Endothelial cell of umbilical vein (primary cell): ENCODE results near the gene ATXN3L. TPM values are rescaled to one million over a fixed set of nuclear protein-coding genes. Genes with fewer than 3 reads are reported as not detected.

ENCODE experiments used
- BruUV-seq: library from RNA; stranded (reverse); fragments of 400-500 nt; replicated peaks from 2 replicates; lab custom pipeline; 2021; lab: Mats Ljungman, UMichigan
- CTCF ChIA-PET: fragments of 300-600, 350-600 bp; sonication (Branson Sonifier 250); formaldehyde crosslinking; loops from one replicate; lab custom pipeline; 2021; ENCODE audit warnings: antibody characterized with exemption, inconsistent platforms; lab: Charles Lee
- POLR2A ChIA-PET: fragments of 300-600, 350-600 bp; sonication (Branson Sonifier 250); formaldehyde crosslinking; loops from one replicate; lab custom pipeline; 2021; ENCODE audit warnings: antibody characterized with exemption, inconsistent platforms; lab: Charles Lee
- DNase-seq: peaks from one replicate; pipeline ENCODE4 v3.0.0-alpha.2; 2011; ENCODE audit warnings: low read depth, low spot score
- FAIRE-seq: peaks from 2 replicates; lab custom pipeline; 2011; peaks lifted over from hg19 to GRCh38; lab: Jason Lieb, UNC
- H2AFZ ChIP-seq: 2 replicates; pipeline ENCODE4 v1.6.0; 2012; ENCODE audit warnings: low read depth, low read length, control low read depth, inconsistent platforms
- H3K27ac ChIP-seq: 2 replicates; pipeline ENCODE4 v1.5.1; 2011; ENCODE audit warnings: low read depth, mild to moderate bottlenecking, control low read depth, low read length, moderate library complexity; ENCODE audit not compliant: insufficient read depth
- H3K27me3 ChIP-seq, 2 experiments: 2 replicates each; pipeline versions ENCODE4 v1.6.0 to v1.6.1; 2011; ENCODE audit warnings: low read length in 2 of 2, mixed read lengths in 1 of 2; ENCODE audit not compliant: control insufficient read depth in 2 of 2, insufficient read depth in 2 of 2
- H3K36me3 ChIP-seq, 2 experiments: 2 replicates in 1 of 2; 3 replicates in 1 of 2; pipeline ENCODE4 v1.5.1; 2011; ENCODE audit warnings: low read length in 2 of 2, mild to moderate bottlenecking in 1 of 2, moderate library complexity in 1 of 2; ENCODE audit not compliant: control insufficient read depth in 2 of 2, insufficient read depth in 2 of 2; ENCODE audit errors: extremely low read depth in 1 of 2
- H3K4me1 ChIP-seq: 3 replicates; pipeline ENCODE4 v1.5.1; 2011; ENCODE audit warnings: mild to moderate bottlenecking, low read length; ENCODE audit not compliant: control insufficient read depth, insufficient read depth; ENCODE audit errors: extremely low read depth
- H3K4me2 ChIP-seq: 2 replicates; pipeline ENCODE4 v1.6.1; 2011; ENCODE audit warnings: low read length, control low read depth, mixed read lengths; ENCODE audit not compliant: insufficient read depth
- H3K4me3 ChIP-seq, 3 experiments: fragments of 200-600 bp in 1 of 3; sonication (generic), shearing (Covaris generic) in 1 of 3; replicated peaks in 1 of 3; 2 replicates each; pipeline ENCODE4 v1.5.1; 2011 to 2016; ENCODE audit warnings: control low read depth in 3 of 3, low read length in 3 of 3, mild to moderate bottlenecking in 2 of 3, inconsistent platforms in 1 of 3, low read depth in 1 of 3, moderate library complexity in 1 of 3; ENCODE audit not compliant: insufficient read depth in 1 of 3
- H3K79me2 ChIP-seq: 2 replicates; pipeline ENCODE4 v1.6.0; 2012; ENCODE audit warnings: low read length, inconsistent platforms; ENCODE audit not compliant: control insufficient read depth, insufficient read depth
- H3K9ac ChIP-seq: replicated peaks from 2 replicates; pipeline ENCODE3; 2011; ENCODE audit warnings: low read length, control low read depth; ENCODE audit not compliant: insufficient read depth; ENCODE audit errors: extremely low read depth
- H3K9me1 ChIP-seq: replicated peaks from 3 replicates; pipeline ENCODE4 v1.6.0; 2011; ENCODE audit warnings: mild to moderate bottlenecking, low read length; ENCODE audit not compliant: control insufficient read depth, insufficient read depth; ENCODE audit errors: extremely low read depth
- H3K9me3 ChIP-seq: replicated peaks from 2 replicates; pipeline ENCODE4 v1.5.1; 2012; ENCODE audit warnings: low read length, inconsistent platforms; ENCODE audit not compliant: control insufficient read depth, insufficient read depth
- H4K20me1 ChIP-seq: replicated peaks from 2 replicates; pipeline ENCODE3; 2011; ENCODE audit warnings: mild to moderate bottlenecking, low read length; ENCODE audit not compliant: control insufficient read depth, insufficient read depth; ENCODE audit errors: extremely low read depth
- CTCF ChIP-seq, 2 donors: IDR thresholded peaks; 1 replicate in 1 of 2; 2 replicates in 1 of 2; pipeline ENCODE4 v1.5.1; 2011; ENCODE audit warnings: low read length in 2 of 2, mild to moderate bottlenecking in 2 of 2, moderate library complexity in 2 of 2, control low read depth in 1 of 2, inconsistent platforms in 1 of 2, low read depth in 1 of 2; ENCODE audit not compliant: insufficient read depth in 1 of 2; ENCODE audit errors: extremely low read depth in 1 of 2
- EZH2 ChIP-seq: IDR thresholded peaks from 2 replicates; pipeline ENCODE4 v1.6.1; 2012; ENCODE audit warnings: borderline replicate concordance, low read depth, mild to moderate bottlenecking, moderate library complexity, low read length, inconsistent platforms; ENCODE audit not compliant: severe bottlenecking
- FOS ChIP-seq: IDR thresholded peaks from 2 replicates; pipeline ENCODE4 v1.6.1; 2011; ENCODE audit warnings: mild to moderate bottlenecking, low read length, moderate library complexity, borderline replicate concordance; ENCODE audit not compliant: insufficient read depth
- GATA2 ChIP-seq: IDR thresholded peaks from 2 replicates; pipeline ENCODE4 v1.7.0; 2011; ENCODE audit warnings: low read depth, mild to moderate bottlenecking, moderate library complexity, mixed read lengths, low read length; ENCODE audit not compliant: insufficient read length, insufficient read depth
- JUN ChIP-seq: IDR thresholded peaks from 2 replicates; pipeline ENCODE4 v1.6.1; 2011; ENCODE audit warnings: borderline replicate concordance, low read depth; ENCODE audit not compliant: insufficient read length, insufficient read depth
- MAX ChIP-seq: IDR thresholded peaks from 2 replicates; pipeline ENCODE4 v1.6.1; 2011; ENCODE audit not compliant: insufficient read depth, insufficient read length
- POLR2A ChIP-seq: IDR thresholded peaks from 2 replicates; pipeline ENCODE4 v1.6.1; 2012; ENCODE audit warnings: low read depth, mild to moderate bottlenecking, control low read depth, low read length
- POLR2AphosphoS5 ChIP-seq: IDR thresholded peaks from 2 replicates; pipeline ENCODE4 v1.6.1; 2012; ENCODE audit warnings: low read depth, mild to moderate bottlenecking, control low read depth, low read length, moderate library complexity; ENCODE audit not compliant: insufficient read depth
- dilution Hi-C: fragments of 300-500 bp; cut with MboI; formaldehyde crosslinking; loops from one replicate; pipeline ENCODE4 v1.15.0; 2019; ENCODE audit warnings: low sequenced_read_pairs; ENCODE audit not compliant: extremely low pct_ligation_motif_present
- intact Hi-C: fragments of 100-400 bp; cut with micrococcal nuclease; formaldehyde crosslinking; loops from one replicate; pipeline ENCODE4 v1.10.0; 2022
- polyA plus RNA-seq, 4 experiments: library from polyadenylated mRNA; depleted of rRNA in 3 of 4; stranded (reverse) in 3 of 4; unstranded in 1 of 4; fragments of >200 nt; gene quantifications; 2 replicates each; pipeline versions ENCODE4 v1.2.1 to v1.2.3, GENCODE V29; 2011 to 2012; ENCODE audit warnings: missing spikeins in 1 of 4
- total RNA-seq: library from RNA; stranded (reverse); gene quantifications from 2 replicates; pipeline ENCODE4 v1.2.3, GENCODE V29; 2021

Gene ATXN3L
- total and polyA plus RNA-seq, 2 donors (not counting 3 experiments of a cell fraction or from before 2014, with no cell fraction given), result not detected

- H3K27ac ChIP-seq, result no peak overlapping the region
- no peaks in the 10 kb centered on the region for H3K36me3 ChIP-seq
- POLR2A ChIA-PET, result no interaction called here
- FAIRE-seq (no peak), DNase-seq (no peak)
- TF ChIP-seq FOS, result no peak
- H2AFZ ChIP-seq, result no peak overlapping the region
- H3K9me1 ChIP-seq, result no peaks in the 10 kb centered on the region
- no peak overlapping the region for H3K4me3 ChIP-seq
- CTCF ChIA-PET, result no interaction called here
- intact Hi-C loops (no loop called here), dilution Hi-C loops (no loop called here)
- no peaks in the 10 kb centered on the region for H3K9me3 ChIP-seq
- no TSS peak for BruUV-seq
- no peak overlapping the region for H3K4me2 ChIP-seq
- no peak overlapping the region for H3K9ac ChIP-seq
- H3K4me1 ChIP-seq, result peaks cover 3% of the 10 kb centered on the region
- H3K79me2 ChIP-seq, result no peaks in the 10 kb centered on the region
- no peaks in the 10 kb centered on the region for H4K20me1 ChIP-seq
- H3K27me3 ChIP-seq, result no peaks in the 10 kb centered on the region
These were observed 24.0 kb downstream of the ATXN3L start for GRCh38 chrX:13295841-13296240.

GRCh38 chrX:13293700-13294099 is 26.2 kb downstream of the ATXN3L start:
- POLR2A ChIA-PET, result no interaction called here
- no peak for FAIRE-seq

More at GRCh38 chrX:13293700-13294099, 26.2 kb downstream of the ATXN3L start:
- BruUV-seq, result no TSS peak
- CTCF ChIA-PET, result no interaction called here
- Histone ChIP-seq H4K20me1 (no peaks in the 10 kb centered on the region), H3K4me3 (no peak overlapping the region), H3K36me3 (no peaks in the 10 kb centered on the region), H3K9ac (no peak overlapping the region), H3K27ac (no peak overlapping the region), H2AFZ (peak overlapping the region; percentile 23), H3K27me3 (no peaks in the 10 kb centered on the region), H3K4me1 (peaks cover 4% of the 10 kb centered on the region), H3K9me1 (no peaks in the 10 kb centered on the region), H3K9me3 (no peaks in the 10 kb centered on the region), H3K4me2 (no peak overlapping the region), H3K79me2 (no peaks in the 10 kb centered on the region)
- no peak for TF ChIP-seq POLR2A
- no peak for TF ChIP-seq GATA2
- TF ChIP-seq JUN, result no peak
- TF ChIP-seq CTCF (IDR thresholded peaks at IDR 0.05; ENCODE audit: extremely low read depth in 1 of 2, insufficient read depth in 1 of 2, low read depth in 1 of 2, low read length in 2 of 2), result no peak
- no peak for TF ChIP-seq POLR2AphosphoS5
- no peak for TF ChIP-seq EZH2
- TF ChIP-seq FOS, result no peak
- TF ChIP-seq MAX, result no peak
- intact Hi-C loops (no loop called here), dilution Hi-C loops (no loop called here)
- DNase-seq, result peak; percentile 41
